ENCODE measurements around the gene COQ2.
A peak's percentile ranks its signal among the peaks of the same experiment; 100 is the strongest.

The COQ2 gene

DNA sequence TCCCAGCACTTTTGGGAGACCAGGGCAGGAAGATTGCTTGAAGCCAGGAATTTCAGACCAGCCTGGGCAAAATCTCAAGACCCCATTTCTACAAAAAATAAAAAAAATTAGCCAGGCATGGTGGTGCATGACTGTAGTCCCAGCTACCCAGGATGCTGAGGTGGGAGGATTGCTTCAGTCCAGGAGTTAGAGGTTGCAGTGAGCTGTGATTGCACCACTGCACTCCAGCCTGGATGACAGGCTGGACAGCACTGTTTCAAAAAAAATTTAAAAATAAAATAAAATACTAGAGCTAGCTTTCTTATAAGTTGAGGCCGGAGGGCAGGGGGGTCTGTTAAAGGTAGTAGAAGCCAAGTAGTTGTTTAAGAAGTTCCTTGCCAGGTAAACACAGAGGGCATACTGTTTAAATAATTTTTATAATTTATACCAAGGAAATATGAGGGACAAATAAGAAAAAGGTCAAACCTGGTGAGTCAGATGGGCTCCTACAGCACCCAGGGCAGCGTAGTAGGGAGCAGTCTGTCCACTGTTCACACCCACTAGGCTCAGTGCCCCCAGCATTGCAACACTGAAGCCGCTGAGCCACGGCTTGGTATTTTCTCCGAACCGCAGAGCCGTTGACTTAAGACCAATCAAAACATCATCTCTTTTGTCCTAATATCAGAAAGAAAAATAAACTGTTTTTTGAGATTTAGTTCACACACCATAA, 17.3 kb downstream of the COQ2 start:
- Histone ChIP-seq H3K9me3 (ENCODE audit: control insufficient read depth in 1 of 2, low read length in 2 of 2) (no peaks in the 10 kb centered on the region), H3K9ac (ENCODE audit: low read depth in 1 of 2, low read length in 2 of 2) (no peak overlapping the region), H3K27me3 (ENCODE audit: control insufficient read depth in 1 of 2, insufficient read depth in 2 of 2, low read length in 2 of 2) (no peaks in the 10 kb centered on the region), H3K27ac (ENCODE audit: low read depth, low read length) (no peak overlapping the region), H3K36me3 (ENCODE audit: control insufficient read depth in 1 of 2, insufficient read depth in 2 of 2, low read length in 2 of 2) (peaks cover 11 to 36% of the 10 kb centered on the region in 2 donors), H3K4me3 (ENCODE audit: low read depth in 1 of 2, low read length in 2 of 2) (no peak overlapping the region), H3K4me1 (ENCODE audit: control insufficient read depth in 1 of 2, insufficient read depth in 2 of 2, low read length in 2 of 2) (peaks cover 6 to 8% of the 10 kb centered on the region in 2 donors)

DNA sequence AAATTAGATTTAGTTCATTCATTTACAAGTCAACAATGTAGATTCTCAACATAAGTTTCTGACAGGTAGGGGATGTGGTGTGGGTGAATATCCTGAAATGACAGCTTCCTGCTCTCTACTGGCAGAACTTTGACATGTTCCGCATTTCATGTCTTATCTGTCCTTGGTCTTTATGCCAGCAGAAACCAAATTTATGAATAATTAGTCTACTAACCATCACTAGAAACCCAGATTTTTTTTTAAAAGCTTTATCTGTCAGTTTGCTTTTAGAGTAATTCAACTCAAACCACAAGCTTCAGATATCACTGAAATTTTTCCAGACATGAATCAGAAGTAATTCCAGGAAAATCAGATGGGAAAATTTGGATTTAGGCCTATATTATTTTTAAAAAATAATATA, 17.9 kb downstream of the COQ2 start:
- no peak overlapping the region for H3K27ac ChIP-seq (ENCODE audit: low read depth, low read length)
- H3K9ac ChIP-seq (ENCODE audit: low read depth in 1 of 2, low read length in 2 of 2): no peak overlapping the region
- peaks cover 11 to 14% of the 10 kb centered on the region in 2 donors for H3K4me1 ChIP-seq (ENCODE audit: control insufficient read depth in 1 of 2, insufficient read depth in 2 of 2, low read length in 2 of 2)
- H3K9me3 ChIP-seq (ENCODE audit: control insufficient read depth in 1 of 2, low read length in 2 of 2): no peaks in the 10 kb centered on the region
- H3K4me3 ChIP-seq (ENCODE audit: low read depth in 1 of 2, low read length in 2 of 2): no peak overlapping the region
- no peaks in the 10 kb centered on the region for H3K27me3 ChIP-seq (ENCODE audit: control insufficient read depth in 1 of 2, insufficient read depth in 2 of 2, low read length in 2 of 2)
- peaks cover 11 to 33% of the 10 kb centered on the region in 2 donors for H3K36me3 ChIP-seq (ENCODE audit: control insufficient read depth in 1 of 2, insufficient read depth in 2 of 2, low read length in 2 of 2)

DNA sequence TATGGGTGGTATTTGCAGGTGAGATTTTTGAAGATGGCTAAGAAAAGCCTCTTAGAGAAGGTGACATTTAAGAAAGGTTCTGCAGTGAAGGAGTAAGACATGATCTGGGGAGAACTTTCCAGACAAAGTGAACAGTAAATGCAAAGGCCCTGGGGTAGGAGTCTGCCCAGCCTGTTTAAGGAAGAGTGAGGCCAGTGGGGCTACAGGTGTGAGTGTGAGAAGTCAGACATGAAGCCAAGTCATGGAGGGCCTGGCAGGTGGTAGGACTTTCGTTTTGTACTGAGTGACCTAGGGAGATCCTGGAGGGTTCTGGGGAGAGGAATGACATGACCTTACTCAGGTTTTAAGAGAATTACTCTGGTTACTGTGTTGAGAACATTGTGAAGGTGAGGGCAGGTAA, 21.5 kb downstream of the COQ2 start:
- Histone ChIP-seq H3K4me1 (ENCODE audit: control insufficient read depth in 1 of 2, insufficient read depth in 2 of 2, low read length in 2 of 2) (peaks cover 13 to 36% of the 10 kb centered on the region in 2 donors), H3K9ac (ENCODE audit: low read depth in 1 of 2, low read length in 2 of 2) (peak overlapping the region in 1 of 2 donors; percentile 12), H3K9me3 (ENCODE audit: control insufficient read depth in 1 of 2, low read length in 2 of 2) (no peaks in the 10 kb centered on the region), H3K27ac (ENCODE audit: low read depth, low read length) (no peak overlapping the region), H3K36me3 (ENCODE audit: control insufficient read depth in 1 of 2, insufficient read depth in 2 of 2, low read length in 2 of 2) (peaks cover 3 to 9% of the 10 kb centered on the region in 2 donors), H3K27me3 (ENCODE audit: control insufficient read depth in 1 of 2, insufficient read depth in 2 of 2, low read length in 2 of 2) (no peaks in the 10 kb centered on the region), H3K4me3 (ENCODE audit: low read depth in 1 of 2, low read length in 2 of 2) (no peak overlapping the region)

DNA sequence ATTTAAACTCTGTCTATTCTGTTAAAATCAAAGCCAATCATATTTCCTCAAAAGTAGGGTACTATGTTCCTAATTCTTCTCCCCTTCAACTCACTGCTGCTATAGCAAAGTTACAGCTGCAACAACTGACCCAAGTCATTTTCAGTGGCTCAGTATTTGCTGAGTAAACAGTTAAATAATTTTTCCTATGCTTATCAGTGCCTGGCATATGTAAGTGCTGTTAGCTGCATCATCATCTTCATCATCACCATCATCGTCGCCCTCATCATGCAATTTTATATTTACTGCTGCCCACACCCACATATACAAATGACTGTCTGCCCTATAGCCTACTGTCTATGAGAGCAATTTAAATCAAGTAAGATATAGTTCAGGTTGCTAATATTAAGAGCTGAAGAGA, 21.9 kb downstream of the COQ2 start:
- Histone ChIP-seq H3K36me3 (ENCODE audit: control insufficient read depth in 1 of 2, insufficient read depth in 2 of 2, low read length in 2 of 2) (peaks cover 3 to 6% of the 10 kb centered on the region in 2 donors), H3K4me1 (ENCODE audit: control insufficient read depth in 1 of 2, insufficient read depth in 2 of 2, low read length in 2 of 2) (peaks cover 13 to 36% of the 10 kb centered on the region in 2 donors), H3K27ac (ENCODE audit: low read depth, low read length) (no peak overlapping the region), H3K27me3 (ENCODE audit: control insufficient read depth in 1 of 2, insufficient read depth in 2 of 2, low read length in 2 of 2) (no peaks in the 10 kb centered on the region), H3K9me3 (ENCODE audit: control insufficient read depth in 1 of 2, low read length in 2 of 2) (no peaks in the 10 kb centered on the region), H3K4me3 (ENCODE audit: low read depth in 1 of 2, low read length in 2 of 2) (no peak overlapping the region), H3K9ac (ENCODE audit: low read depth in 1 of 2, low read length in 2 of 2) (peak overlapping the region in 1 of 2 donors; percentile 12)

DNA sequence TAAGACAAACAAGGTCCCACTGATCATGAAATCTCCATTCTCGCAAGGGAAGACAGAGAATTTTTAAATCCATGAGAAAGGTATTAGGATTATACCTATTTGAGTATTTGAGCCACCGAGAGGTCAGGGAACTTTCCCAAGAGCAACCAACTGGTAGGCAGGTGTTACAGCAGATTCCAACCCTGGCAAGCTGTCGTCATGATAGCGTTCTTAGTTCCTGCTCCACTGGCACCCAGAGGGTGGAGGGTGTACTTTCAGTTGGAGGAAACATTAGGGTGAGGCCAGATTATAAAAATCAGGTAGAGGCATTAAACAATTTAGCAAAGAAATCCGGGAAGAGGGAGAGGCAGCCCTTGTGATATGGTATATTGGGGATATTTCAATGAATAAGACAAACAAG, 23.3 kb downstream of the COQ2 start:
- no peaks in the 10 kb centered on the region for H3K9me3 ChIP-seq (ENCODE audit: control insufficient read depth in 1 of 2, low read length in 2 of 2)
- H3K4me3 ChIP-seq (ENCODE audit: low read depth in 1 of 2, low read length in 2 of 2): no peak overlapping the region
- H3K27ac ChIP-seq (ENCODE audit: low read depth, low read length): peak overlapping the region; percentile 15
- H3K27me3 ChIP-seq (ENCODE audit: control insufficient read depth in 1 of 2, insufficient read depth in 2 of 2, low read length in 2 of 2): no peaks in the 10 kb centered on the region
- H3K9ac ChIP-seq (ENCODE audit: low read depth in 1 of 2, low read length in 2 of 2): no peak overlapping the region
- H3K4me1 ChIP-seq (ENCODE audit: control insufficient read depth in 1 of 2, insufficient read depth in 2 of 2, low read length in 2 of 2): peaks cover 15 to 36% of the 10 kb centered on the region in 2 donors
- peaks cover 3% of the 10 kb centered on the region in 2 donors for H3K36me3 ChIP-seq (ENCODE audit: control insufficient read depth in 1 of 2, insufficient read depth in 2 of 2, low read length in 2 of 2)

DNA sequence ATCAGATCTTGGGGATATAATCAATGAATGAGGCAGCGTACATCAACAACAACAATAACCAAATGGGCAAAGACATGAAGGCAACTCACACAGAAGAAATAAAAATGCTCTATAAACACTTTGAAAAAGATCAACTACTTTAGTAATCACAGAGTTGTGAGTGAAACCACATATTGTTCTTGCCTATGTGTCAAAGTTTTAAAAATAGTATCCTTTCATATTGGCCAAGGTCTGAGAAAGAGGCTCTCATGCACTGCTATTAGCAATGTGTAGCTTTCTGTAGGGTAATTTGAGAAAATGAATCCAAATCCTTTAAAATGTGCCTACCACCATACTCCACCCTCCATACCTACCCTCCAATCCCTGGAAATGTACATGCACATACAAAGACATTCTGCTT, 25.0 kb downstream of the COQ2 start:
- H3K36me3 ChIP-seq (ENCODE audit: control insufficient read depth in 1 of 2, insufficient read depth in 2 of 2, low read length in 2 of 2): no peaks in the 10 kb centered on the region
- H3K9ac ChIP-seq (ENCODE audit: low read depth in 1 of 2, low read length in 2 of 2): no peak overlapping the region
- H3K4me1 ChIP-seq (ENCODE audit: control insufficient read depth in 1 of 2, insufficient read depth in 2 of 2, low read length in 2 of 2): peaks cover 18 to 42% of the 10 kb centered on the region in 2 donors
- H3K27me3 ChIP-seq (ENCODE audit: control insufficient read depth in 1 of 2, insufficient read depth in 2 of 2, low read length in 2 of 2): no peaks in the 10 kb centered on the region
- H3K4me3 ChIP-seq (ENCODE audit: low read depth in 1 of 2, low read length in 2 of 2): no peak overlapping the region
- no peaks in the 10 kb centered on the region for H3K9me3 ChIP-seq (ENCODE audit: control insufficient read depth in 1 of 2, low read length in 2 of 2)
- H3K27ac ChIP-seq (ENCODE audit: low read depth, low read length): no peak overlapping the region

DNA sequence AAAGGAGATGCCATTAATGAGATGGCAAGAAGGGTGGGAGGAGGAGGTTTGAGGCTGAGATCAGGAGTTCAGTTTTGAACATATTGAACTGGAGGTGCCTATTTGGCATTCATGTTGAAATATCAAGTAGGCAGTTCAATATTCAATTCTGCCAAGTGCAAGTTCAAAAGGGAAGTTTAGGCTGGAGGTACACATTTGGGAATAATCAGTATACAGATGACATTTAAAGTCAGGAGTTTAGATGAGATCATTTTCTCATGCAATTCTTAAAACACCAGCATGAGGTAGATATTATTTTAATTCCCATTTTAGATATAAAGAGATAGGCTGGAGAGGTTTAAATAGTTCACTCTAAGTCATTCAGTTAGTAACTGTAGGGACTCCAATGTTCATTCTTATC, 26.1 kb downstream of the COQ2 start:
- no peak overlapping the region for H3K27ac ChIP-seq (ENCODE audit: low read depth, low read length)
- H3K9me3 ChIP-seq (ENCODE audit: control insufficient read depth in 1 of 2, low read length in 2 of 2): no peaks in the 10 kb centered on the region
- peaks cover 18 to 46% of the 10 kb centered on the region in 2 donors for H3K4me1 ChIP-seq (ENCODE audit: control insufficient read depth in 1 of 2, insufficient read depth in 2 of 2, low read length in 2 of 2)
- no peak overlapping the region for H3K4me3 ChIP-seq (ENCODE audit: low read depth in 1 of 2, low read length in 2 of 2)
- no peak overlapping the region for H3K9ac ChIP-seq (ENCODE audit: low read depth in 1 of 2, low read length in 2 of 2)
- no peaks in the 10 kb centered on the region for H3K36me3 ChIP-seq (ENCODE audit: control insufficient read depth in 1 of 2, insufficient read depth in 2 of 2, low read length in 2 of 2)
- no peaks in the 10 kb centered on the region for H3K27me3 ChIP-seq (ENCODE audit: control insufficient read depth in 1 of 2, insufficient read depth in 2 of 2, low read length in 2 of 2)

DNA sequence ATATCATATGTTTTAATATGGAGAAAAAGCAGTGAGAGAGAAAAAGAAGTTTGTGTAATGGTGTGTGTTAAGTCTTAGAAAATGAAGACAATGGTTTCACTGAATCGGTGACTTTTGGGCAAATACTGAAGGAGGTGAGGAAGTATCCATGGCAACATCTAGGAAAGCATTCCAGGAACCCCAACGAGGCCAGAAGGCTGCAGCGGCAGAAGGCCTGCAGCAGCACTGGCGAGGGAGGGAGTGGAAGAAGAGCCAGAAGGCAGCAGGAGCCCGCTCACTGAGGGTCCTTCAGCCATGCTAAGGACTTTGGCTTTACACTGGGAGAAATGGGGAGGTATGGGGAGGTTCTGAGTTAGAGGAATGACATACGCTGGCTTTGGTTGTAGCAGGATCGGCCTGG, 26.8 kb downstream of the COQ2 start:
- Histone ChIP-seq H3K36me3 (ENCODE audit: control insufficient read depth in 1 of 2, insufficient read depth in 2 of 2, low read length in 2 of 2) (no peaks in the 10 kb centered on the region), H3K9ac (ENCODE audit: low read depth in 1 of 2, low read length in 2 of 2) (no peak overlapping the region), H3K9me3 (ENCODE audit: control insufficient read depth in 1 of 2, low read length in 2 of 2) (no peaks in the 10 kb centered on the region), H3K27me3 (ENCODE audit: control insufficient read depth in 1 of 2, insufficient read depth in 2 of 2, low read length in 2 of 2) (no peaks in the 10 kb centered on the region), H3K4me3 (ENCODE audit: low read depth in 1 of 2, low read length in 2 of 2) (no peak overlapping the region), H3K27ac (ENCODE audit: low read depth, low read length) (no peak overlapping the region), H3K4me1 (ENCODE audit: control insufficient read depth in 1 of 2, insufficient read depth in 2 of 2, low read length in 2 of 2) (peaks cover 18 to 46% of the 10 kb centered on the region in 2 donors)

DNA sequence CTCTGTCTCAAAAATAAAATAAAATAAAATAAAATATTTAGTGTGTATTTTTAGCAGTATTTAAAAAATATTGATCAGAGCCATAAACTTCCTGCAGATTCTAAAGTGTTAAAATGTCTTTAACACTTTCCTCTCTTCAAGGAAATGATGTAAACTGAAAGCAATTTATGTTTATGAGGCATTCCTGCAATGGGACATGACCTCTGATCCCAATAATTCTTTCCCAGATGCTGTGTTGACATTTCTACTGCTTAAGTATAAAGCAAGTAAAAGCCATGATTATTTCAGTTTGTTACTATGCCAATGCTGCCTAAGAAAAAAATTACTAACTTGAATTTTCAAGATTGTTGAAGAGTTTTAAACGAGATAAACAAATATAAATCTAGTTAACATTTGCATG, 29.0 kb downstream of the COQ2 start:
- Histone ChIP-seq H3K27ac (ENCODE audit: low read depth, low read length) (no peak overlapping the region), H3K27me3 (ENCODE audit: control insufficient read depth in 1 of 2, insufficient read depth in 2 of 2, low read length in 2 of 2) (no peaks in the 10 kb centered on the region), H3K9ac (ENCODE audit: low read depth in 1 of 2, low read length in 2 of 2) (no peak overlapping the region), H3K4me1 (ENCODE audit: control insufficient read depth in 1 of 2, insufficient read depth in 2 of 2, low read length in 2 of 2) (peaks cover 5 to 28% of the 10 kb centered on the region in 2 donors), H3K4me3 (ENCODE audit: low read depth in 1 of 2, low read length in 2 of 2) (no peak overlapping the region), H3K36me3 (ENCODE audit: control insufficient read depth in 1 of 2, insufficient read depth in 2 of 2, low read length in 2 of 2) (no peaks in the 10 kb centered on the region), H3K9me3 (ENCODE audit: control insufficient read depth in 1 of 2, low read length in 2 of 2) (no peaks in the 10 kb centered on the region)

DNA sequence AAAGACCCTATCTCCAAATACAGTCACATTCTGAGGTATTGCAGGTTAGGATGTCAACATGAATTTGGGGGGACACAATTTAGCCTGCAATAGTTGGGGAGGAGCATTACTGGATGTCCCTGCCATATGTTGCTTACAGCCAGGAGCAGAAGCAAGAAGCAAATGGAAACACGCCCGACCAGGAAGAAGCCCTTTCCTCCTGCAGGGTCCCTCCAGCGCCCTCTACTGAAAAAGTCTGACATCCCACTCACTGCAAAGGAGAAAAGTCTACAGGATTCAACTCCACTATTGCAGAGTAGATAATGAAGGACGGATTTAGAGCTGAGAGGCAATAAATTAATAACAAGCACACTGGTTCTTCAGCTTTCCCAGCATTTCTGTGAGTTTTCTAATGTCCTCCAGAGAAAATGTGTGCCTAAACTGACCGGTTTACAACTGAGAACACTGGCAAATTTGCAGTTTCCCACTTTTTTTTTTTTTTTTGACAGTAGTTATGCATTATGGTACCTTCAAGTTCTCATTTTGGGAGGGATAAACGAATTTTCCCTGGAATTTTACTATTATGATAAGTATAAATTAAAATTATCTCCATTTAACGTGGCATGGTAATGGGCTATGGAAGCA, 31.7 kb downstream of the COQ2 start:
- Histone ChIP-seq H3K36me3 (ENCODE audit: control insufficient read depth in 1 of 2, insufficient read depth in 2 of 2, low read length in 2 of 2) (no peaks in the 10 kb centered on the region), H3K4me3 (ENCODE audit: low read depth in 1 of 2, low read length in 2 of 2) (no peak overlapping the region), H3K27ac (ENCODE audit: low read depth, low read length) (no peak overlapping the region), H3K4me1 (ENCODE audit: control insufficient read depth in 1 of 2, insufficient read depth in 2 of 2, low read length in 2 of 2) (peaks cover 15 to 19% of the 10 kb centered on the region in 2 donors), H3K9me3 (ENCODE audit: control insufficient read depth in 1 of 2, low read length in 2 of 2) (no peaks in the 10 kb centered on the region), H3K9ac (ENCODE audit: low read depth in 1 of 2, low read length in 2 of 2) (no peak overlapping the region), H3K27me3 (ENCODE audit: control insufficient read depth in 1 of 2, insufficient read depth in 2 of 2, low read length in 2 of 2) (no peaks in the 10 kb centered on the region)
